ENCODE results near the gene GOLGA1. TPM values are rescaled to one million over a fixed set of nuclear protein-coding genes. Genes with fewer than 3 reads are reported as not detected.

The GOLGA1 gene
- total and polyA plus RNA-seq, 2 of the 13 experiments (the other 11 are each of a cell fraction or from before 2014, with no cell fraction given), result 12.7 to 15.9 TPM

DNA sequence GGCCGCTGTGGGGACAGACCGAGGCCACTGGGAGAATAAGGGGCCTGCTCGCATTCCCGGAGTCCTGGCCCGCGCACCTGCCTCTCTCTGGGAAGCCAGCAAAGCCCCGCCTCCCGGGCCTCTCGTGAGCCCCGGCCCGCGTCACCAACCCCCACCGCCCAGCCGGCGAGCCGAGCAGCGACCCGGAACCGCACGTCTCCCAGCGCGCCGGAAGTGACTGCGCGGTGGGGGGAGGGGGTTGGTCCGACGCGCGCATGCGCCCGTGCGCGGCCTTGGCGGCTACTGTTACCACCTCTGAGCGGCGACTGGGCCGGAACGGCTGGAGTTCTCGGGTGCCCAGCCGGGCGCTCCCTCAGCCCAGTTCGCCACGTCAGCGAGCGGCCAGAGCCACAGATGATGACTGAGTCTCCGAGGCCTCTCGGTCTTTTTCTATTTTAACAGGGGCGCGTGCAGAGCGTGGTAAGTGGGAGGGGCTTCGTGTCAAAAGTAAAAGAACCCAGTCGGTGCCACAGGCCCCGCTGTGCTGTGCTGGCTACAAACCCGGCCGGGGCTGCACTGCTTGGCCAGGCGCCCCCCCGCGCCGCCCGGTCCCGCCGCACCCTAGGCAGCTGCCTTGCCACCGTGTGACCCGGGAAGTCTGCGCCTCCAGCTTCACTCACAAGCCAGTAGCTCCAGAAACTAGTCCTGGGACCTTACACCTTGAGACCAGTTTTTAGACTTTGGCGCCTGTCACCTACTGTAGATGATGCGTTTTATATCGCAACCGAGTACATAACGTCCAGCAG lies at the start of gene GOLGA1 (continued):
- TF ChIP-seq NFAT5 (CRISPR knock-in tag; IDR thresholded peaks at IDR 0.05) (no peak), U2AF2 (IDR thresholded peaks at IDR 0.05; ENCODE audit: low read depth, low read length) (no peak), ZNF256 (CRISPR knock-in tag; conservative IDR thresholded peaks at IDR 0.05) (peak; percentile 63; the same call in 1 of the 2 replicates), SALL1 (CRISPR knock-in tag; IDR thresholded peaks at IDR 0.05) (0 out of 2 replicates have a peak, but pooled peaks have one; percentile 69), ZNF235 (CRISPR knock-in tag; IDR thresholded peaks at IDR 0.05; ENCODE audit: borderline replicate concordance) (peak; percentile 51; the same call in 1 of the 2 replicates), ZNF549 (CRISPR knock-in tag; IDR thresholded peaks at IDR 0.05) (no peak), ZNF558 (CRISPR knock-in tag; IDR thresholded peaks at IDR 0.05; ENCODE audit: borderline replicate concordance) (peak; percentile 82; the same call in 1 of the 2 replicates), ZBTB21 (CRISPR knock-in tag; IDR thresholded peaks at IDR 0.05) (no peak), PTBP1 (IDR thresholded peaks at IDR 0.05; ENCODE audit: low read depth, low read length, poor library complexity, severe bottlenecking) (no peak), HMG20B (CRISPR knock-in tag; conservative IDR thresholded peaks at IDR 0.05) (no peak), SIN3A (IDR thresholded peaks at IDR 0.05; ENCODE audit: borderline replicate concordance, low read depth, low read length) (peak; percentile 56), EZH2 (conservative IDR thresholded peaks at IDR 0.05; ENCODE audit: low read depth, low read length) (no peak), ARNTL (CRISPR knock-in tag; IDR thresholded peaks at IDR 0.05) (peak; percentile 40; the same call in 1 of the 2 replicates), KDM3A (CRISPR knock-in tag; IDR thresholded peaks at IDR 0.05; ENCODE audit: low read depth) (0 out of 2 replicates have a peak, but pooled peaks have one; percentile 64), SIN3B (IDR thresholded peaks at IDR 0.05; ENCODE audit: low read length) (no peak), SNAPC2 (CRISPR knock-in tag; IDR thresholded peaks at IDR 0.05) (no peak), ZNF263 (CRISPR knock-in tag; IDR thresholded peaks at IDR 0.05) (no peak), KLF9 (CRISPR knock-in tag; IDR thresholded peaks at IDR 0.05; ENCODE audit: low read depth) (peak; percentile 75; the same call in 1 of the 2 replicates), NFATC3 (CRISPR knock-in tag; IDR thresholded peaks at IDR 0.05) (no peak), RBM39 (IDR thresholded peaks at IDR 0.05; ENCODE audit: low read depth, low read length, poor library complexity, severe bottlenecking) (peak; percentile 87), ZNF766 (CRISPR knock-in tag; IDR thresholded peaks at IDR 0.05; ENCODE audit: borderline replicate concordance) (peak; percentile 87; the same call in 1 of the 2 replicates), ZNF326 (CRISPR knock-in tag; IDR thresholded peaks at IDR 0.05; ENCODE audit: borderline replicate concordance) (no peak)
- TF ChIP-seq, protein P1, sequence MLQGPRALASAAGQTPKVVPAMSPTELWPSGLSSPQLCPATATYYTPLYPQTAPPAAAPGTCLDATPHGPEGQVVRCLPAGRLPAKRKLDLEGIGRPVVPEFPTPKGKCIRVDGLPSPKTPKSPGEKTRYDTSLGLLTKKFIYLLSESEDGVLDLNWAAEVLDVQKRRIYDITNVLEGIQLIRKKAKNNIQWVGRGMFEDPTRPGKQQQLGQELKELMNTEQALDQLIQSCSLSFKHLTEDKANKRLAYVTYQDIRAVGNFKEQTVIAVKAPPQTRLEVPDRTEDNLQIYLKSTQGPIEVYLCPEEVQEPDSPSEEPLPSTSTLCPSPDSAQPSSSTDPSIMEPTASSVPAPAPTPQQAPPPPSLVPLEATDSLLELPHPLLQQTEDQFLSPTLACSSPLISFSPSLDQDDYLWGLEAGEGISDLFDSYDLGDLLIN (CRISPR knock-in tag; IDR thresholded peaks at IDR 0.05; ENCODE audit: borderline replicate concordance), result no peak
- TF ChIP-seq, protein P2, sequence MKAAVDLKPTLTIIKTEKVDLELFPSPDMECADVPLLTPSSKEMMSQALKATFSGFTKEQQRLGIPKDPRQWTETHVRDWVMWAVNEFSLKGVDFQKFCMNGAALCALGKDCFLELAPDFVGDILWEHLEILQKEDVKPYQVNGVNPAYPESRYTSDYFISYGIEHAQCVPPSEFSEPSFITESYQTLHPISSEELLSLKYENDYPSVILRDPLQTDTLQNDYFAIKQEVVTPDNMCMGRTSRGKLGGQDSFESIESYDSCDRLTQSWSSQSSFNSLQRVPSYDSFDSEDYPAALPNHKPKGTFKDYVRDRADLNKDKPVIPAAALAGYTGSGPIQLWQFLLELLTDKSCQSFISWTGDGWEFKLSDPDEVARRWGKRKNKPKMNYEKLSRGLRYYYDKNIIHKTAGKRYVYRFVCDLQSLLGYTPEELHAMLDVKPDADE (CRISPR knock-in tag; IDR thresholded peaks at IDR 0.05), result no peak

Data from HepG2 (cell line).